Astrocyte (in vitro differentiated cells and primary cell): ENCODE results near the gene SEC31B. TPM values are rescaled to one million over a fixed set of nuclear protein-coding genes. Genes with fewer than 3 reads are reported as not detected.

Experiments used
- DNase-seq: peaks from one replicate; pipeline ENCODE4 v3.0.0-alpha.2; 2010; ENCODE audit warnings: low read depth
- FAIRE-seq: peaks from 2 replicates; lab custom pipeline; 2011; peaks lifted over from hg19 to GRCh38; lab: Jason Lieb, UNC
- H2AFZ ChIP-seq: 2 replicates; pipeline ENCODE4 v1.6.0; 2012; ENCODE audit warnings: low read depth, low read length, inconsistent platforms
- H3K27ac ChIP-seq: 2 replicates; pipeline ENCODE4 v1.5.1; 2011; ENCODE audit warnings: low read depth, low read length, inconsistent platforms
- H3K27me3 ChIP-seq: 2 replicates; pipeline ENCODE4 v1.6.0; 2011; ENCODE audit warnings: low read length, inconsistent platforms; ENCODE audit not compliant: insufficient read depth
- H3K36me3 ChIP-seq: 2 replicates; pipeline ENCODE4 v1.5.1; 2011; ENCODE audit warnings: low read length, inconsistent platforms; ENCODE audit not compliant: insufficient read depth
- H3K4me1 ChIP-seq: 2 replicates; pipeline ENCODE4 v1.5.1; 2011; ENCODE audit warnings: low read length, inconsistent platforms; ENCODE audit not compliant: insufficient read depth
- H3K4me2 ChIP-seq: 2 replicates; pipeline ENCODE4 v1.6.0; 2012; ENCODE audit warnings: low read length, inconsistent platforms
- H3K4me3 ChIP-seq: 2 replicates; pipeline ENCODE4 v1.5.1; 2011; ENCODE audit warnings: low read depth, mild to moderate bottlenecking, low read length, inconsistent platforms; ENCODE audit not compliant: insufficient read depth
- H3K79me2 ChIP-seq: 2 replicates; pipeline ENCODE4 v1.6.0; 2012; ENCODE audit warnings: mild to moderate bottlenecking, low read length, inconsistent platforms; ENCODE audit not compliant: insufficient read depth
- H3K9ac ChIP-seq: 2 replicates; pipeline ENCODE4 v1.6.0; 2012; ENCODE audit warnings: mild to moderate bottlenecking, low read length, inconsistent platforms
- H3K9me3 ChIP-seq: 2 replicates; pipeline ENCODE4 v1.5.1; 2012; ENCODE audit warnings: low read depth, mild to moderate bottlenecking, low read length, inconsistent platforms; ENCODE audit not compliant: insufficient read depth
- H4K20me1 ChIP-seq: 2 replicates; pipeline ENCODE4 v1.6.0; 2012; ENCODE audit warnings: low read length, inconsistent platforms; ENCODE audit not compliant: insufficient read depth
- H3K27ac Mint-ChIP-seq: one replicate; pipeline ENCODE4 v1.8.0; 2021; ENCODE audit warnings: mild to moderate bottlenecking, mixed read lengths; ENCODE audit not compliant: unreplicated experiment
- H3K27me3 Mint-ChIP-seq: one replicate; pipeline ENCODE4 v1.8.0; 2021; ENCODE audit warnings: low read depth, mixed read lengths; ENCODE audit not compliant: unreplicated experiment
- H3K36me3 Mint-ChIP-seq: one replicate; pipeline ENCODE4 v1.8.0; 2021; ENCODE audit warnings: low read depth, mixed read lengths; ENCODE audit not compliant: unreplicated experiment
- H3K4me1 Mint-ChIP-seq: one replicate; pipeline ENCODE4 v1.8.0; 2021; ENCODE audit warnings: low read depth, mixed read lengths; ENCODE audit not compliant: unreplicated experiment
- H3K4me3 Mint-ChIP-seq: one replicate; pipeline ENCODE4 v1.8.0; 2021; ENCODE audit warnings: mild to moderate bottlenecking, moderate library complexity, mixed read lengths; ENCODE audit not compliant: unreplicated experiment
- H3K9me3 Mint-ChIP-seq: one replicate; pipeline ENCODE4 v1.8.0; 2021; ENCODE audit warnings: mild to moderate bottlenecking, mixed read lengths; ENCODE audit not compliant: unreplicated experiment
- EZH2 ChIP-seq: IDR thresholded peaks from 2 replicates; pipeline ENCODE4 v1.6.1; 2012; ENCODE audit warnings: mild to moderate bottlenecking, low read length, inconsistent platforms; ENCODE audit not compliant: insufficient read depth
- total RNA-seq: library from RNA; stranded (reverse); gene quantifications from 2 replicates; pipeline ENCODE4 v1.2.1, GENCODE V29; 2021
- TF ChIP-seq, protein P1 (sequence below): IDR thresholded peaks from 2 replicates; pipeline ENCODE4 v1.5.1; 2011; ENCODE audit warnings: low read depth, mild to moderate bottlenecking, inconsistent platforms, low read length, moderate library complexity; ENCODE audit not compliant: insufficient read depth

SEC31B gene
- total RNA-seq, 1 donor from 2014 or later, result 7.8 TPM

DNA sequence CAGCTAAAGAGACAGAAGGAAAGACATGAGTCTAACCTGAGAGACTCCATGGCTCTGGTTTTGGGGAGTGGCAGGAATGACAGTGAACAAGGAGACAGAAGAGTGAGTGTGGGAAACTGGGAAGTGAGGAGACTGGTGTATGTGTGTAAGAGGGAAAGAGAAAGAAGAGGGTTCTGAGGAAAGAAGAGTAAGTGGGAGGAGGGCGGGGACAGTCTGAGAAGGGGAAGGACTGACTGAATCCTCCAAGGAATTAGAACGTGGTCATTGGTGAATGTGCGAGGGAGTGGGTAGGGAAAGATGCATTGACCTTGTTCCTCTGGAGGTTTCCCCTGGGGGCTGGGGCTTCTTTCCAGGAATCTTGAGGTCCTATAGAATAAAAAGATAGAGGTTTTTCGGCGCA is 30.3 kb downstream of the SEC31B start:
- FAIRE-seq (no peak), DNase-seq (no peak)
- no peaks in the 10 kb centered on the region for H4K20me1 ChIP-seq
- H3K4me1 ChIP-seq, result no peaks in the 10 kb centered on the region
- peaks cover 27% of the 10 kb centered on the region for H3K36me3 Mint-ChIP-seq
- TF ChIP-seq, protein P1, sequence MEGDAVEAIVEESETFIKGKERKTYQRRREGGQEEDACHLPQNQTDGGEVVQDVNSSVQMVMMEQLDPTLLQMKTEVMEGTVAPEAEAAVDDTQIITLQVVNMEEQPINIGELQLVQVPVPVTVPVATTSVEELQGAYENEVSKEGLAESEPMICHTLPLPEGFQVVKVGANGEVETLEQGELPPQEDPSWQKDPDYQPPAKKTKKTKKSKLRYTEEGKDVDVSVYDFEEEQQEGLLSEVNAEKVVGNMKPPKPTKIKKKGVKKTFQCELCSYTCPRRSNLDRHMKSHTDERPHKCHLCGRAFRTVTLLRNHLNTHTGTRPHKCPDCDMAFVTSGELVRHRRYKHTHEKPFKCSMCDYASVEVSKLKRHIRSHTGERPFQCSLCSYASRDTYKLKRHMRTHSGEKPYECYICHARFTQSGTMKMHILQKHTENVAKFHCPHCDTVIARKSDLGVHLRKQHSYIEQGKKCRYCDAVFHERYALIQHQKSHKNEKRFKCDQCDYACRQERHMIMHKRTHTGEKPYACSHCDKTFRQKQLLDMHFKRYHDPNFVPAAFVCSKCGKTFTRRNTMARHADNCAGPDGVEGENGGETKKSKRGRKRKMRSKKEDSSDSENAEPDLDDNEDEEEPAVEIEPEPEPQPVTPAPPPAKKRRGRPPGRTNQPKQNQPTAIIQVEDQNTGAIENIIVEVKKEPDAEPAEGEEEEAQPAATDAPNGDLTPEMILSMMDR, result no peak
- no peak for TF ChIP-seq EZH2
- H3K4me2 ChIP-seq, result no peak overlapping the region
- no peak overlapping the region for H3K9ac ChIP-seq
- no peak overlapping the region for H3K27ac Mint-ChIP-seq
- H3K4me1 Mint-ChIP-seq, result peaks cover 5% of the 10 kb centered on the region
- no peaks in the 10 kb centered on the region for H3K9me3 ChIP-seq
- peaks cover 2% of the 10 kb centered on the region for H3K9me3 Mint-ChIP-seq
- no peak overlapping the region for H3K4me3 Mint-ChIP-seq
- H3K36me3 ChIP-seq, result no peaks in the 10 kb centered on the region
- no peak overlapping the region for H2AFZ ChIP-seq
- no peaks in the 10 kb centered on the region for H3K79me2 ChIP-seq
- H3K4me3 ChIP-seq, result no peak overlapping the region
- peaks cover 4% of the 10 kb centered on the region for H3K27me3 ChIP-seq
- no peak overlapping the region for H3K27ac ChIP-seq
- peaks cover 50% of the 10 kb centered on the region for H3K27me3 Mint-ChIP-seq

DNA sequence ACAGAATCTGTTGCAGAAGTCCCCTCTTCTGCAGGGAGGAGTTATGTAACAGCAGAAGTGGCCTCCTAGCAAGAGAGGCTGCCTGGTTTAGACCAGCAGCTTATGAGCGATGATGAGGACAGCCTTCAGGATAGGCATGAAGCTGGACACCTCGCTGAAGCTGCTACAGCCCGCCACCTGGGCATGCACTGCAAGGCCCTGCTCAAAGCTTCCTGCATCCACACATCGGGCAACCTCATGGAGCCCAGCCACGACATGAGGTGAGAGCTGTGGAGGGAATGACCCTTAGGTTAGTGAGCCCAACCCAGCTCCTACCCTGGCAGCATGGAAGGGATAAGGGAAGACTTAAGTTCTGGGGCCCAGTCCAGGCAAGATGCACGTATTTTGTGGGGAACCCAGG is 32.1 kb downstream of the SEC31B start:
- TF ChIP-seq, protein P1, result no peak
- TF ChIP-seq EZH2, result no peak
- peaks cover 26% of the 10 kb centered on the region for H3K36me3 Mint-ChIP-seq
- no peak overlapping the region for H2AFZ ChIP-seq
- H3K9ac ChIP-seq, result no peak overlapping the region
- no peak overlapping the region for H3K4me3 Mint-ChIP-seq
- H3K27ac Mint-ChIP-seq, result no peak overlapping the region
- H3K9me3 ChIP-seq, result no peaks in the 10 kb centered on the region
- DNase-seq, result no peak
- H3K9me3 Mint-ChIP-seq, result peaks cover 2% of the 10 kb centered on the region
- FAIRE-seq, result no peak
- H3K4me1 ChIP-seq, result peaks cover under 1% of the 10 kb centered on the region
- H3K27me3 ChIP-seq, result peaks cover 15% of the 10 kb centered on the region
- no peak overlapping the region for H3K4me3 ChIP-seq
- H3K4me2 ChIP-seq, result no peak overlapping the region
- no peaks in the 10 kb centered on the region for H3K79me2 ChIP-seq
- no peak overlapping the region for H3K27ac ChIP-seq
- no peaks in the 10 kb centered on the region for H4K20me1 ChIP-seq
- peaks cover 67% of the 10 kb centered on the region for H3K27me3 Mint-ChIP-seq
- H3K36me3 ChIP-seq, result no peaks in the 10 kb centered on the region
- peaks cover 5% of the 10 kb centered on the region for H3K4me1 Mint-ChIP-seq

DNA sequence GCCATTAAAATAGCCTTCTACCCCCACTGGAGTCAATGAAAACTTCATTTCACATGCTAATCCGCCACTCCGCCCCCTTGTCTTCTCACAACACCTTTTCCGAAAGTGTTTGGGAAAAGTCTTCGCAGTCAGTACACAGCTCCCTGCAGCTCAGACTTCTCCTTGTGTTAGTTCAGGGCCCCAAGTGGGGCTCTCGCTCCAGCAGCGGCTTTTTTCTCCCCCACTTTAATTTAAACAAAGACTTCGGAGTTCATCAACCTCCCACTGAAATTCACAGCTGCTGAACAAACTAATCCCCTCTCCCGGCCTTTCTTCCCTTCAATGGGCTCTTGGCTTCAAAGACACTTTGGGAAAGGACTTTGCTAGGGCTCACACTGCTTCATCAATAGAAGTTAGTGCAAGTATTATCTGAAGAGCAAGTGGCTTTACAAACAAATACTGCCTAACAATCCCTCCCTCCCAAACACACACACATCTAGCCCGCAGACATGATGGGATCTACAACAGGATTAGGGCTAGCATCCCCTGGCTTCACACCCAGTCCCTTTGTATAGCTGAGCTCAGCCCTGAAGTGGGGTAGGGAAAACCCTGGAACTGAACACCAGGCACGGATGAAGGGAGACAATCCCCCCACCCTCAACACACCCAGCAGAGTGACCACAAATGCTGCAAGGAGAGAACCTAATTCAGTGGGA is 33.7 kb downstream of the SEC31B start:
- H2AFZ ChIP-seq, result no peak overlapping the region
- H3K27me3 ChIP-seq, result peaks cover 20% of the 10 kb centered on the region
- no peaks in the 10 kb centered on the region for H3K36me3 ChIP-seq
- H3K4me1 ChIP-seq, result peaks cover 9% of the 10 kb centered on the region
- Mint-ChIP-seq H3K4me3 (no peak overlapping the region), H3K27me3 (peaks cover 77% of the 10 kb centered on the region), H3K9me3 (peaks cover 2% of the 10 kb centered on the region), H3K36me3 (peaks cover 25% of the 10 kb centered on the region), H3K4me1 (peaks cover 5% of the 10 kb centered on the region), H3K27ac (no peak overlapping the region)
- no peaks in the 10 kb centered on the region for H4K20me1 ChIP-seq
- no peak overlapping the region for H3K27ac ChIP-seq
- no peak for TF ChIP-seq EZH2
- TF ChIP-seq, protein P1, result no peak
- no peak for DNase-seq
- no peaks in the 10 kb centered on the region for H3K79me2 ChIP-seq
- FAIRE-seq, result no peak
- H3K9ac ChIP-seq, result no peak overlapping the region
- H3K4me3 ChIP-seq, result no peak overlapping the region
- no peak overlapping the region for H3K4me2 ChIP-seq
- H3K9me3 ChIP-seq, result no peaks in the 10 kb centered on the region
